Muscle of leg (tissue), 11 donors: ENCODE results near the gene ENO3. TPM values are rescaled to one million over a fixed set of nuclear protein-coding genes. Genes with fewer than 3 reads are reported as not detected.
A peak's percentile ranks its signal among the peaks of the same experiment; 100 is the strongest.

Source experiments
- DNase-seq: peaks from one replicate; pipeline ENCODE4 v3.0.0; 2013
- H3K27ac ChIP-seq: one replicate; pipeline ENCODE4 v1.5.1; 2013; ENCODE audit warnings: mild to moderate bottlenecking, low read length, control low read depth
- H3K27me3 ChIP-seq: one replicate; pipeline ENCODE4 v1.6.1; 2013; ENCODE audit warnings: low read length; ENCODE audit not compliant: control insufficient read depth, insufficient read depth
- H3K36me3 ChIP-seq: one replicate; pipeline ENCODE4 v1.6.1; 2013; ENCODE audit warnings: low read length; ENCODE audit not compliant: control insufficient read depth, insufficient read depth
- H3K4me1 ChIP-seq: one replicate; pipeline ENCODE4 v1.6.1; 2013; ENCODE audit warnings: low read length; ENCODE audit not compliant: control insufficient read depth, insufficient read depth
- H3K4me3 ChIP-seq: one replicate; pipeline ENCODE4 v1.5.1; 2013; ENCODE audit warnings: low read length, control low read depth
- H3K9me3 ChIP-seq: replicated peaks from 2 replicates; pipeline ENCODE4 v1.6.1; 2013; ENCODE audit warnings: low read depth, low read length; ENCODE audit not compliant: control insufficient read depth
- WGBS: methylation state at CpG from one replicate; pipeline ENCODE4 v1.1.5; 2013; ENCODE audit warnings: missing lambda C conversion rate; ENCODE audit not compliant: insufficient coverage; 5-methylcytosine and 5-hydroxymethylcytosine counted together
- polyA plus RNA-seq, 8 donors: library from polyadenylated mRNA; unstranded; fragments of 120-200 nt; gene quantifications; one replicate each; pipeline versions ENCODE4 v1.2.1 to v1.2.3, GENCODE V29; 2013; ENCODE audit warnings: inconsistent platforms in 1 of 8, low replicate concordance in 1 of 8; ENCODE audit not compliant: insufficient read length in 8 of 8, insufficient read depth in 1 of 8
- total RNA-seq: library from RNA; stranded (reverse); fragments of 120-200 nt; gene quantifications from one replicate; pipeline ENCODE4 v1.2.4, GENCODE V29; 2013

ENO3 gene
- total and polyA plus RNA-seq, 9 donors, result 815 to 2,459 (median 1,704) TPM

- Histone ChIP-seq H3K4me1 (peaks cover 43% of the 10 kb centered on the region), H3K4me3 (peak overlapping the region; percentile 90), H3K27me3 (no peaks in the 10 kb centered on the region), H3K27ac (peak overlapping the region; percentile 98), H3K36me3 (peaks cover 40% of the 10 kb centered on the region), H3K9me3 (no peaks in the 10 kb centered on the region)
- WGBS, result under 1% methylated on average over 46 of the region's 56 CpGs
- peak; percentile 82 for DNase-seq
These were observed 3.3 kb upstream of the ENO3 start for GRCh38 chr17:4947411-4948165.

- peak within 1 kb of the TSS; percentile 90 for H3K4me3 ChIP-seq
- DNase-seq, result peak; percentile 98
- no peaks in the 10 kb centered on the region for H3K27me3 ChIP-seq
- H3K9me3 ChIP-seq, result no peaks in the 10 kb centered on the region
- WGBS, result under 1% methylated on average over 50 of the region's 59 CpGs
- peaks cover 35% of the 10 kb centered on the region for H3K36me3 ChIP-seq
- H3K27ac ChIP-seq, result peak within 1 kb of the TSS; percentile 99
- H3K4me1 ChIP-seq, result peaks cover 50% of the 10 kb centered on the region
These were observed 2.6 kb upstream of the ENO3 start, which contains the start of gene PFN1 for GRCh38 chr17:4948166-4948930. Gene PFN1, minus strand, starts transcription at chr17:4948530. Its CDS starts 136 bp downstream, at chr17:4948394.

DNA sequence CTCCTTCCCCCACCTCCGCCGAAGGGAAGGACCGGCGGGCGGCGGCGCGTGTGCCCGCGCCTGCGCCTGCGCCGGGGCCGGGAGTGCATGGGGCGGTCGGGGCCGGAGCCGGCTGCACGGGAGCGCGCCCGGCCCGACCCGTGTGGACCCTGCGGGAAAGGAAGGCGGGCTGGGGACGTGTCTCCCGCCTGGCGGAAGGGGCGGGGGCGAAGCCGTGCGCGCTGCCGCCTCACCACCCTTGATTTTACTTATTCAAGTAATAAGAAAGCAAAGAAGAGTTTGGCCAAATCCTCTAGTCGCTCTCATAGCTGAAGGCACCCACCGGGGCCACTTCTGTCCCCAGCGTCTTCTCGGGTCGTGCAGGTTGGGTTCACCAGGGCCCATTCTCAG, 2.0 kb upstream of the ENO3 start:
- H3K4me1 ChIP-seq, result peaks cover 55% of the 10 kb centered on the region
- peak overlapping the region; percentile 90 for H3K4me3 ChIP-seq
- peak overlapping the region; percentile 99 for H3K27ac ChIP-seq
- 0% methylated on average over 40 of the region's 40 CpGs for WGBS
- peaks cover 29% of the 10 kb centered on the region for H3K36me3 ChIP-seq
- no peaks in the 10 kb centered on the region for H3K27me3 ChIP-seq
- peak; percentile 97 for DNase-seq
- no peaks in the 10 kb centered on the region for H3K9me3 ChIP-seq

GRCh38 chr17:4949321-4950074, 1.4 kb upstream of the ENO3 start:
- Histone ChIP-seq H3K27ac (peak overlapping the region; percentile 99), H3K27me3 (no peaks in the 10 kb centered on the region), H3K4me1 (peaks cover 55% of the 10 kb centered on the region), H3K9me3 (no peaks in the 10 kb centered on the region), H3K36me3 (peaks cover 24% of the 10 kb centered on the region), H3K4me3 (peak overlapping the region; percentile 90)
- WGBS, result under 1% methylated on average over 44 of the region's 75 CpGs
- DNase-seq, result peak; percentile 86

DNA sequence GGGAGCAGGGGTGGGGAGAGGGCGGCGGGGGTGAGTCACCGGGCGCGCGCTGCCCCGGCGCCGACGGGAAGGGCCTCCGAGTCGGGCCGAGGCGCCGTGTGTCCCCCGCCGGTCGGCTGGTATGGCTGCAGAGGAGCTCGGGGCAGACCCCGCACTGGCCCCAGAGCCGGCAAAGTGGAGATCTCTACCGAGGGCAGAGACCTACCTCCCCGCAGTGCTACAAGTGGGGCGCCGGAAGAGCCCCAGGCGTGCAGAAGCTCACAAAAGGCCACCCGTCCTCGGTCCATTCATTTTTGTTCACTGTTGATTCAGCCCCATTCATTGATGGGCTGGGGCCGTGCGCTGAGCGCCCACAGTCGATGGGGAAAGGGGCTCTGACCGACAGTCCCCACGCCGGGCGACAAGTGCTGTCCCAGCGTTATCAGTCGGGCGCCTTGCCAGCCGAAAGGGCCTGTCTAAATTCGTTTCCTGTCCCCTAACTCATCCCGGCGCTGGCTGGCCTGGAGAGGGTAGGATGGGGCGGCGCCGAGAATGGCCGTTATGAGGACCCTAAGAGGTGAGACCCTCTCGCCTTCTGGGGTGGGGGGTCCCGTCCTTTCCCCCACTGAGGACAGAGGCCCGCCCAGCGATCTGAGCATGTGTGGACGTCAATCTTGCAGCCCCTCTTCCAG, 709 bp upstream of the ENO3 start:
- peaks cover 52% of the 10 kb centered on the region for H3K4me1 ChIP-seq
- H3K27ac ChIP-seq, result peak overlapping the region; percentile 98
- WGBS, result 1% methylated on average over 40 of the region's 52 CpGs
- no peaks in the 10 kb centered on the region for H3K27me3 ChIP-seq
- peak; percentile 71 for DNase-seq
- H3K9me3 ChIP-seq, result no peaks in the 10 kb centered on the region
- H3K4me3 ChIP-seq, result peak overlapping the region; percentile 90
- H3K36me3 ChIP-seq, result peaks cover 21% of the 10 kb centered on the region

GRCh38 chr17:4951486-4951885, 567 bp downstream of the ENO3 start:
- Histone ChIP-seq H3K4me1 (peaks cover 49% of the 10 kb centered on the region), H3K27ac (peak overlapping the region; percentile 98), H3K4me3 (peak overlapping the region; percentile 90), H3K9me3 (no peaks in the 10 kb centered on the region), H3K36me3 (peaks cover 18% of the 10 kb centered on the region), H3K27me3 (no peaks in the 10 kb centered on the region)
- WGBS, result 50% methylated on average over 1 of the region's 3 CpGs
- DNase-seq, result peak; percentile 68

DNA sequence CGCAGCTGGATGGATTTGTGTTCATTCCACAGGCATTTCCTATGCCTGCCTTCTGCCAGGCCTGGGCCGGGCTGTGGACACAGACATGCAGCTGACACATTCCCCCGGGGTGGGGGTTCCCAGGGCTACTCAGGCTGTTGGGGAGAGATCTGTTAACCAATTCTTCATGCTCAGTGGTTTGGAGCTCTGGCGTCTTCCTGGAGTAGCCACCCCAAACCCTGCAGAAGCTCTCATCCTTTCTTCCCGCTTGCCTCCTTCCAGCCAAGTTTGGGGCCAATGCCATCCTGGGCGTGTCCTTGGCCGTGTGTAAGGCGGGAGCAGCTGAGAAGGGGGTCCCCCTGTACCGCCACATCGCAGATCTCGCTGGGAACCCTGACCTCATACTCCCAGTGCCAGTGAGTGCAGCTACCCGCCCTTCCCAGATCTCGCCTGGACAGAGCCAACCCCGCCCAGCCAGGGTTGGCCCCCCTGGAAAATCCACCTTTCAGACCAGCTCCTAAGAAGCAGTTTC, 2.6 kb downstream of the ENO3 start:
- Histone ChIP-seq H3K36me3 (peaks cover 31% of the 10 kb centered on the region), H3K4me1 (peaks cover 52% of the 10 kb centered on the region), H3K4me3 (peak overlapping the region; percentile 90), H3K27me3 (no peaks in the 10 kb centered on the region), H3K27ac (peak overlapping the region; percentile 86), H3K9me3 (no peaks in the 10 kb centered on the region)
- peak; percentile 71 for DNase-seq
- 65% methylated on average over 12 of the region's 14 CpGs for whole genome bisulfite sequencing

DNA sequence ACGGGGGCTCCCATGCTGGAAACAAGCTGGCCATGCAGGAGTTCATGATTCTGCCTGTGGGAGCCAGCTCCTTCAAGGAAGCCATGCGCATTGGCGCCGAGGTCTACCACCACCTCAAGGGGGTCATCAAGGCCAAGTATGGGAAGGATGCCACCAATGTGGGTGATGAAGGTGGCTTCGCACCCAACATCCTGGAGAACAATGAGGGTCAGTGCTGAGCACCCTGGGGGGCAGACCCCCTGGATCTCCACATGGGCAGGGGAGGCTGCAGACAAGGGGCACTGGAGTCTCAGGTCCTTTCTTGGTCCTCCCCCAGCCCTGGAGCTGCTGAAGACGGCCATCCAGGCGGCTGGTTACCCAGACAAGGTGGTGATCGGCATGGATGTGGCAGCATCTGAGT, 4.2 kb downstream of the ENO3 start:
- no peaks in the 10 kb centered on the region for H3K9me3 ChIP-seq
- H3K4me1 ChIP-seq, result peaks cover 58% of the 10 kb centered on the region
- H3K27ac ChIP-seq, result no peak overlapping the region
- no peak for DNase-seq
- no peaks in the 10 kb centered on the region for H3K27me3 ChIP-seq
- no peak overlapping the region for H3K4me3 ChIP-seq
- peaks cover 44% of the 10 kb centered on the region for H3K36me3 ChIP-seq
- 95% methylated on average over 4 of the region's 8 CpGs for WGBS

GRCh38 chr17:4956493-4957061, 5.7 kb downstream of the ENO3 start:
- no peak overlapping the region for H3K4me3 ChIP-seq
- H3K4me1 ChIP-seq, result peaks cover 43% of the 10 kb centered on the region
- no peaks in the 10 kb centered on the region for H3K27me3 ChIP-seq
- WGBS, result 75% methylated on average over 5 of the region's 10 CpGs
- no peak for DNase-seq
- H3K27ac ChIP-seq, result no peak overlapping the region
- peaks cover 53% of the 10 kb centered on the region for H3K36me3 ChIP-seq
- H3K9me3 ChIP-seq, result no peaks in the 10 kb centered on the region
